Endometrial microvascular endothelial cells (primary cell): ENCODE data around the gene AKAP8L. TPM values are rescaled to one million over a fixed set of nuclear protein-coding genes. Genes with fewer than 3 reads are reported as not detected.
"Not testable (repeated sequence)": the region's sequence is repeated elsewhere in the genome, so short reads cannot be mapped to it uniquely, and the experiment has no call there.

Source experiments
- in situ Hi-C: cut with HindIII; loops from 2 replicates; pipeline ENCODE4 v1.10.0; 2017; ENCODE audit warnings: low sequenced_read_pairs, low pct_unique_long_range_greater_than_20kb; ENCODE audit errors: inconsistent ontology term
- total RNA-seq: library from RNA; depleted of rRNA; stranded (reverse); fragments of >200 nt; gene quantifications from one replicate; pipeline ENCODE4 v1.2.3, GENCODE V29; 2015; ENCODE audit errors: inconsistent ontology term

Gene AKAP8L
- total RNA-seq, 1 donor from 2014 or later, result 45.8 TPM

- in situ Hi-C loops, result no loop called here
Observed at GRCh38 chr19:15398501-15399233, 20.1 kb downstream of the AKAP8L start.

- in situ Hi-C loops, result no loop called here
Observed at GRCh38 chr19:15397782-15398181, 21.0 kb downstream of the AKAP8L start.

GRCh38 chr19:15397236-15397635, 21.6 kb downstream of the AKAP8L start:
- in situ Hi-C loops, result no loop called here

GRCh38 chr19:15396436-15396835, 22.4 kb downstream of the AKAP8L start:
- in situ Hi-C loops, result no loop called here

GRCh38 chr19:15395251-15395650, 23.5 kb downstream of the AKAP8L start:
- in situ Hi-C loops, result not testable (repeated sequence)

GRCh38 chr19:15394426-15394825, 24.4 kb downstream of the AKAP8L start:
- in situ Hi-C loops, result no loop called here

GRCh38 chr19:15393963-15394362, 24.8 kb downstream of the AKAP8L start:
- in situ Hi-C loops, result no loop called here

- in situ Hi-C loops, result no loop called here
Observed at GRCh38 chr19:15390814-15391213, 28.0 kb downstream of the AKAP8L start.

- in situ Hi-C loops, result no loop called here
Observed at GRCh38 chr19:15381864-15382263, 36.9 kb downstream of the AKAP8L start.

GRCh38 chr19:15381429-15381828, 37.4 kb downstream of the AKAP8L start:
- in situ Hi-C loops, result no loop called here

GRCh38 chr19:15379999-15380647, 38.7 kb downstream of the AKAP8L start:
- in situ Hi-C loops, result no loop called here

GRCh38 chr19:15379083-15379998, 39.4 kb downstream of the AKAP8L start, which contains the start of gene AKAP8:
TSS of gene AKAP8 (minus strand) at chr19:15379787. CDS start at chr19:15379731, 56 bp downstream.
- in situ Hi-C loops, result no loop called here

GRCh38 chr19:15378534-15379082, 40.2 kb downstream of the AKAP8L start:
- in situ Hi-C loops, result no loop called here

GRCh38 chr19:15374796-15375440, 43.9 kb downstream of the AKAP8L start:
- in situ Hi-C loops, result no loop called here

GRCh38 chr19:15374105-15374651, 44.6 kb downstream of the AKAP8L start:
- in situ Hi-C loops, result no loop called here

- in situ Hi-C loops, result no loop called here
Observed at GRCh38 chr19:15373644-15374043, 45.1 kb downstream of the AKAP8L start.

GRCh38 chr19:15372891-15373301, 45.9 kb downstream of the AKAP8L start:
- in situ Hi-C loops, result no loop called here

GRCh38 chr19:15372470-15372869, 46.3 kb downstream of the AKAP8L start:
- in situ Hi-C loops, result no loop called here
